Measurements from ENCODE around the gene C3orf20.

The C3orf20 gene

DNA sequence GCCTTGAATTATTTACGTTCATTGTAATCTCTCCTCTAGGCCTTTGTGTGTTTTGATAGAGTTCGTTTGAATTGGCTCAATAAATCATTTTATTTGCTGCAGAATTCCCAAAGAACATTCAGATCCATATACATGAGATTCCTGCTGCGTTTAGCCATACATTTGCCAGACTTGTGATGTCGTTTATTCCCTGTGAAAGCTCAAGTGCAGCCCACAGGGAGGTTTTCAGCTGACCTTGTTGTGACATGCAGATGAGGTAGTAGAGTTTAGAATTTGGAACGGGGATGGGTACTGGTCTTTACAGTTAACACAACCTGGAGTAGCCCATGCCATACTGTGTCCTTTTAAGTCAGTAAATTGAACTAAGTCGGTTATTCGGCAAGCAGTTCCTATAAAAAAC is at the start of gene C3orf20:
C3orf20 (plus strand) TSS at position 301 of the 400 bp plus-strand sequence. CDS start 7,573 bp downstream, outside the sequence.
- no peak for DNase-seq

- no peak for DNase-seq
Measured at GRCh38 chr3:14625443-14625842, 49.5 kb upstream of the C3orf20 start.

- DNase-seq: no peak
Measured at GRCh38 chr3:14627815-14628214, 47.1 kb upstream of the C3orf20 start.

DNA sequence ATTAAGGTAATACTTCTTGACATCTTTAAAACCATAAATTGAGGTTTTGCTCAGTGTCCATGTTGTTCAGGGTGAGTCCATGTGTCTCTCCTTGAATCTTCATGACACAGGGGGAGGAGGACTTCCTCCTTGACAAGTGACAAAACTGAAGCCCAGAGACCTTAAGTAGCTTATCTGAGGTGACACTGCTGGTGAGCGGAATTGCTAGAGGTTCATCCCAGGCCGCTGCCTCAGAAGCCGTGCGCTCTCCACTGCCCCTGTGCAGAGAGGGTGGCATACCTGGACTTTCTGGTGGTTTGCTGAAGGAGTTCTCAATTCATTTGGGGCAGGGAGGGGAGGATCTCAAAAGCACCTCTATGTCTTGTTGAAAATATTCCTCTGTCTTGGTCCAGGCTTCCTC is 46.5 kb upstream of the C3orf20 start:
- no peak for DNase-seq

DNA sequence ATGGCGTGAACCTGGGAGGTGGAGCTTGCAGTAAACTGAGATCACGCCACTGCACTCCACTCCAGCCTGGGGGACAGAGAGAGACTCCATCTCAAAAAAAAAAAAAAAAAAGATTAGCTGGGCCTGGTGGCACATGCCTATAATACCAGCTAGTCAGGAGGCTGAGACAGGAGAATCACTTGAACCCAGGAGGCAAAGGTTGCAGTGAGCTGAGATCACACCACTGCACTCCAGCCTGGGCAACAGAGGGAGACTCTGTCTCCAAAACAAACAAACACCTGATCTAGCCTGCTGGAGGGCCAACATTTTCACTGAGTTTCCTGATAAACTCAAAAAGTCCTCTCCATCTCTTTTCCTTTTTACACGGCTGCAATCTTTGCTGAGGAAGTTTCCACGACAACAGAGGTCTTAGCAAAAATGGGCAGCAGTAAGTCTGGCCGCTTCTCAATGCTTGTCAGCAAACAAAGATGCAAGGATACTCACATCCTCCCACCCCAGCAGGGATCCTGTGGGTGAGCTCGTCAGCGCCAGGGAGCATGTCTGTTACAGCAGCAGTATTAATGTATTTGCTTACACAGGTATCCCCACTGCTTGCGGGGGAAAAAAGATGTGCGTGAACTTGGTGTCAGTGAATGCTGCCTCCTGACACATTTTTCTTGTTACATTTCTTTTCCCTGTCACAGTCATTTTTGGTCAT is 44.4 kb upstream of the C3orf20 start:
- DNase-seq: no peak

- DNase-seq: no peak
Measured at GRCh38 chr3:14631101-14631497, 43.8 kb upstream of the C3orf20 start.

DNA sequence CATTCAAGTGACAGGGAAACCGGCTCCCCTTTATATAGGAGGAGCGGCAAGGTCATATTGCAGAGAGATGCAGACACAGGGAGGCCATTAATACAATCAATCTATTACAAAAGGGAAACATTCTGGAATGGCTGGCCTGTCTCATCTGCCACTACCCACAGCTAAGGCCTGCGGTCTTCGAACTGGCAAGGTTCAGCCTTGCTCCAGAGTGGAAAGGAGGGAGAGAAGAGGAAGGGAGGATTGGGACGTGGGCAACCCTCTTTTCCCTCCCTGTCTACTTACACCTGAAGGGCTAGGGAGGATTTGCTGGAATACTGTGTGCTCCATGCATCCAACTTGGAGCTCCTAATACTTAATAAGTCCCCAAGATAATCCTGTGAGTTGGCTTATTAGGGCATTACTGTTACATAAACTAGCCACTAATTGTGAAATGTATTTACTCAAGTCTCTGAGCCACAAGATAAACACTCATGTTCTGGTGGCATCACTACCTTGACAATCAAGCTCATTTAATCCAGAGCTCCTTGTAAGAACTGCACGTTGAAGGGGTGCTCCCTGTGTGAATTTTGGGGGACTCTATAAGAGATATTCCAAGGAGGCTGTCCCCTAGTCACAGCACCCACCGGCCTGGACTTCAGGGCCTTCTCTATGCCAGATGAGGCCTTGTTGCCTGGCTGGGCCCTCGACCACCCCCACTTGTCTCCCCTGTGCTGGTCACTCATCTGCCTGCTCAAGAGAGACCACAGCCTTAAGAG is 43.1 kb upstream of the C3orf20 start:
- DNase-seq: no peak

GRCh38 chr3:14632442-14632930 is 42.5 kb upstream of the C3orf20 start:
- DNase-seq: no peak

- no peak for DNase-seq
Measured at GRCh38 chr3:14633417-14633816, 41.5 kb upstream of the C3orf20 start.

- peak; percentile 8 to 59 for DNase-seq
Measured at GRCh38 chr3:14633819-14634424, 41.0 kb upstream of the C3orf20 start.

GRCh38 chr3:14634763-14635400 is 40.1 kb upstream of the C3orf20 start:
- no peak for DNase-seq

GRCh38 chr3:14636496-14637087 is 38.3 kb upstream of the C3orf20 start:
- DNase-seq: no peak

DNA sequence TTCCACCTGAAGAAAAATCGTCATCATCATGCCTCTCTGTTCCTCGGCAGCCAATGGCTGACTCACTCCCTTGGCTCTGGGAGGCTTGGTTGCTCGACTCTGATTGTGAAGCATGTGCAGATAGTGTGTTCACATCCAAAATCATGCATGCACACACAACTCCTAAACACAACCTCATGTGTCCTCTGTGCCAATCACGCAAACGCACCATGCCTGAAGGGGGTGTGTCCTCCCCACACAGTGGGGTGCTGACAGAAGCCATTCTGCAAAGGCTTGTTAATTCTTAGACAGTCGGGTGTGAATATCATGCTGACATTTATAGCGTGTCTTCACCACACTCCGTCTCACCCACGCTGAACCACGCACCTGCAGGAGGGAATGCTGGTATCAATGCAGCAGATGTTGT is 34.8 kb upstream of the C3orf20 start:
- no peak for DNase-seq

- no peak for DNase-seq
Measured at GRCh38 chr3:14640734-14641133, 34.2 kb upstream of the C3orf20 start.

GRCh38 chr3:14641346-14641745 is 33.6 kb upstream of the C3orf20 start:
- DNase-seq: no peak

GRCh38 chr3:14645453-14645852 is 29.5 kb upstream of the C3orf20 start:
- no peak for DNase-seq

- no peak for DNase-seq
Measured at GRCh38 chr3:14646131-14646573, 28.8 kb upstream of the C3orf20 start.

- DNase-seq: no peak
Measured at GRCh38 chr3:14646589-14647413, 28.1 kb upstream of the C3orf20 start.

DNA sequence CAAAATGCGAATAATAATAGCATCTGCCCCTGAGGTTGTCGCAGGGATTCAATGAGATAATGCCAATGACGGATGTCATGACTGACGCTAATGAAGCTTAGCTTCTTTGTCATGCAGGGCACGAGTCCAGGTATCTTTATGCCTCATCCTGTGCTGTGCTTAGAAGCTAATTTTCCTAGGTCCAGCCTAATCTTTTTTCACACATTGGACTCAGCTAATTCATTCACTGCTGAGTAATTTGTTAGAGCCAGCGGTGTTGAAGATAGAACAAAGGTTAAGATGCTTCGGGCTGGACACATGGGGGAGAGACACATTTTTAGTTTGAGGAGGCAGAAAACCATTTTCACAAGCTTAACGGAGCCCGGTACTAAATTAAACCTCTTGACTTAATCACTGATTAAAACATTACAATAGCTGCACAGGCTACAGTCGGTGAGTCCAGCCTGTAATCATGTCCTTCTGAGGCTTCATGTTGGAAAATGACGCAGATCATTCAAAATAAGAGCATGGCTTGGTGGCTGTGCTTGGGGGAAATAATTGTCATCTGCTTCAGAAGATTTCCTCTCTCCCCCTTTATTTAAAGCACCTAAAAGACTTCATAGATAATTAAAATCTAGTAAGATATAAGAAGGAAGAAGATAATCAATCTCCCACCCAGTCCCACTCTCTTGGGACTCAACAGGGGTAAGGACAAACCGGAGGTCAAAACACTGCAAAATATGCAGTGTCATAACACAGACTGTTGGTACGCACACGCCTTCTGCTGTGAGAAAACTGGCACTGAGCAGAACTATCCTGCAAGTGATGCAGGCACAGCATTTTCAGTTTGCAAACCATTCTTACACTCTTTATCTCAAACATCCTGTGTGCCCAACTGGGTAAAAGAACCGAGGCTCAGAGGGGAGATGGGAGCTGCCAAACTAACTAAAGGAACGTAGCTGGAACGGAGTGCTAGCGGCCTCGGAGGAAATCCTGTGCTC is 26.7 kb upstream of the C3orf20 start:
- DNase-seq: no peak

- DNase-seq: no peak
Measured at GRCh38 chr3:14649466-14649865, 25.5 kb upstream of the C3orf20 start.

DNA sequence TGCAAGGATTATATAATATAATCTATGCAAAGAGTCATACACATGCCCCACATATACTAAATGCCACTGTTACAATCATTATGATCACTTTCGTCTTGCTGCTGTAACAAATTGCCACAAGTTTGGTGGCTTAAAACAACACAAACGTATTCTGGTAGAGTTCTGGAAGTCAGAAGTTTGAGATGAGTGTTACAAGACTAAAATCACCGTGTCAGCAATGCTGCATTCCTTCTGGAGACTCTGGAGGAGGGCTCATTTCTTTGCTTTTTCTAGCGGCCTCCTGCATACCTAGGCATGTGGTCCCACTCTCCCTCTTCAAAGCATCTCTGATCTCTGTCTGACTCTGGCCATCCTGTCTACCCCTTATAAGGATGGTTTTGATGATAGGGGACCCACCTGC is 24.7 kb upstream of the C3orf20 start:
- no peak for DNase-seq

All from NCI-H524 (cell line).